GM23248 (cell line): Measurements from ENCODE around the gene CUL2. TPM values are rescaled to one million over a fixed set of nuclear protein-coding genes. Genes with fewer than 3 reads are reported as not detected.

Experiments used
- DNase-seq: peaks from one replicate; pipeline ENCODE4 v3.0.0-alpha.2; 2015
- H2AFZ ChIP-seq: fragments of 200-600 bp; sonication (generic); 2 replicates; pipeline ENCODE4 v1.6.1; 2016; ENCODE audit warnings: antibody characterized with exemption
- H3F3A ChIP-seq: fragments of 200-600 bp; sonication (generic); 2 replicates; pipeline ENCODE4 v1.6.1; 2016; ENCODE audit warnings: mild to moderate bottlenecking, antibody characterized with exemption, mixed run types; ENCODE audit not compliant: insufficient read depth
- H3K27ac ChIP-seq: fragments of 200-600 bp; sonication (generic); 2 replicates; pipeline ENCODE4 v1.5.1; 2016; ENCODE audit warnings: mild to moderate bottlenecking
- H3K27me3 ChIP-seq: fragments of 200-600 bp; sonication (generic); replicated peaks from 2 replicates; pipeline ENCODE4 v1.6.1; 2016; ENCODE audit warnings: mild to moderate bottlenecking; ENCODE audit not compliant: insufficient read depth
- H3K36me3 ChIP-seq: fragments of 200-600 bp; sonication (generic); 2 replicates; pipeline ENCODE4 v1.6.1; 2016; ENCODE audit warnings: low read depth, mild to moderate bottlenecking
- H3K4me1 ChIP-seq: fragments of 200-600 bp; sonication (generic); 2 replicates; pipeline ENCODE4 v1.6.1; 2016; ENCODE audit warnings: mild to moderate bottlenecking; ENCODE audit not compliant: insufficient read depth
- H3K4me2 ChIP-seq: fragments of 200-600 bp; sonication (generic); one replicate; pipeline ENCODE4 v1.6.1; 2016; ENCODE audit warnings: mild to moderate bottlenecking; ENCODE audit not compliant: unreplicated experiment
- H3K4me3 ChIP-seq: fragments of 200-600 bp; sonication (generic); 2 replicates; pipeline ENCODE4 v1.5.1; 2016; ENCODE audit warnings: mild to moderate bottlenecking
- H3K79me2 ChIP-seq: fragments of 200-600 bp; sonication (generic); 2 replicates; pipeline ENCODE4 v1.6.1; 2016; ENCODE audit warnings: mild to moderate bottlenecking; ENCODE audit not compliant: insufficient read depth
- H3K9ac ChIP-seq: fragments of 200-600 bp; sonication (generic); 2 replicates; pipeline ENCODE4 v1.6.1; 2016; ENCODE audit warnings: mild to moderate bottlenecking
- H3K9me2 ChIP-seq: fragments of 200-600 bp; sonication (generic); 2 replicates; pipeline ENCODE4 v1.6.1; 2016; ENCODE audit warnings: mixed run types, mild to moderate bottlenecking, moderate library complexity; ENCODE audit not compliant: insufficient read depth
- H3K9me3 ChIP-seq: fragments of 200-600 bp; sonication (generic); one replicate; pipeline ENCODE4 v1.6.1; 2017; ENCODE audit warnings: low read depth
- H4K20me1 ChIP-seq: fragments of 200-600 bp; sonication (generic); 2 replicates; pipeline ENCODE4 v1.6.0; 2016; ENCODE audit not compliant: insufficient read depth
- EZH2 ChIP-seq: fragments of 200-600 bp; sonication (generic); IDR thresholded peaks from 2 replicates; pipeline ENCODE4 v1.6.1; 2018; ENCODE audit warnings: antibody characterized with exemption, mild to moderate bottlenecking; ENCODE audit not compliant: insufficient read depth, poor library complexity, severe bottlenecking
- EZH2phosphoT487 ChIP-seq: fragments of 200-600 bp; sonication (generic); IDR thresholded peaks from 2 replicates; pipeline ENCODE4 v1.6.1; 2018; ENCODE audit warnings: antibody characterized with exemption, moderate library complexity, mild to moderate bottlenecking, low read depth; ENCODE audit not compliant: insufficient read depth
- WGBS, 2 experiments: methylation state at CpG; one replicate each; pipeline ENCODE4 v1.1.6; 2015 to 2017; ENCODE audit warnings: low lambda C conversion rate in 2 of 2, low coverage in 1 of 2; ENCODE audit errors: missing lambda C conversion rate in 2 of 2; 5-methylcytosine and 5-hydroxymethylcytosine counted together
- in situ Hi-C: fragments of 300-500 bp; cut with MboI; formaldehyde crosslinking; loops from 2 replicates; pipeline ENCODE4 v1.15.0; 2020
- polyA plus RNA-seq: library from polyadenylated mRNA; unstranded; fragments of >200 nt; fragmentation: Nextera tagmentation; extraction: Ambion mirVana; gene quantifications from 2 replicates; pipeline ENCODE4 v1.2.1, GENCODE V29; 2016
- total RNA-seq: library from RNA; depleted of rRNA; stranded (reverse); fragments of >200 nt; shearing (Covaris generic); gene quantifications from 2 replicates; pipeline ENCODE4 v1.2.3, GENCODE V29; 2014

CUL2 gene
- total and polyA plus RNA-seq, 2 experiments from 2014 or later = 35.3 to 50.5 TPM

DNA sequence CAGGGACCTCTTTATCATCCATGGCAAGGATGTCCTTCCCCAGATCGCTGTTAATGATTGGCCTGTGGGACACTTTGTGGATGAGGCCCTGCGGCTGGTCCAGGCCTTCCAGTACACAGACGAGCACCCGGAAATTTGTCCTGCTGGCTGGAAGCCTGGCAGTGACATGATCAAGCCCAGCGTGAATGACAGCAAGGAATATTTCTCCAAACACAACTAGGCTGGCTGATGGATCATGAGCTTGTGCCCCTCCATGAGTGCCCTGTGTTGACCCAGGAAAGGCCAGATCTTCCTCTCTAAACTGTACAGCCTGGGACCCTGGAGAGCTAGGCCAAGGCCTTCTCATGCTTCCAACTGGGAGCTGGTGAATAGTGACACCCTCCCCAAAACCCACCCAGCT, 124.1 kb downstream of the CUL2 start:
- no peak overlapping the region for H3K27ac ChIP-seq
- no peaks in the 10 kb centered on the region for H4K20me1 ChIP-seq
- no peaks in the 10 kb centered on the region for H3K79me2 ChIP-seq
- H3K4me1 ChIP-seq = peaks cover 9% of the 10 kb centered on the region; the same call in 1 of the 2 replicates
- H3K4me3 ChIP-seq = no peak overlapping the region
- 88 to 94% methylated on average over 5 of the region's 5 CpGs for WGBS, 2 experiments
- no peaks in the 10 kb centered on the region for H3K27me3 ChIP-seq
- in situ Hi-C loops = no loop called here
- DNase-seq = no peak
- no peaks in the 10 kb centered on the region for H3F3A ChIP-seq
- no peaks in the 10 kb centered on the region for H3K36me3 ChIP-seq
- H2AFZ ChIP-seq = no peak overlapping the region
- H3K4me2 ChIP-seq = no peak overlapping the region
- H3K9me3 ChIP-seq = no peaks in the 10 kb centered on the region
- no peaks in the 10 kb centered on the region for H3K9me2 ChIP-seq
- H3K9ac ChIP-seq = no peak overlapping the region
- no peak for TF ChIP-seq EZH2
- no peak for TF ChIP-seq EZH2phosphoT487

DNA sequence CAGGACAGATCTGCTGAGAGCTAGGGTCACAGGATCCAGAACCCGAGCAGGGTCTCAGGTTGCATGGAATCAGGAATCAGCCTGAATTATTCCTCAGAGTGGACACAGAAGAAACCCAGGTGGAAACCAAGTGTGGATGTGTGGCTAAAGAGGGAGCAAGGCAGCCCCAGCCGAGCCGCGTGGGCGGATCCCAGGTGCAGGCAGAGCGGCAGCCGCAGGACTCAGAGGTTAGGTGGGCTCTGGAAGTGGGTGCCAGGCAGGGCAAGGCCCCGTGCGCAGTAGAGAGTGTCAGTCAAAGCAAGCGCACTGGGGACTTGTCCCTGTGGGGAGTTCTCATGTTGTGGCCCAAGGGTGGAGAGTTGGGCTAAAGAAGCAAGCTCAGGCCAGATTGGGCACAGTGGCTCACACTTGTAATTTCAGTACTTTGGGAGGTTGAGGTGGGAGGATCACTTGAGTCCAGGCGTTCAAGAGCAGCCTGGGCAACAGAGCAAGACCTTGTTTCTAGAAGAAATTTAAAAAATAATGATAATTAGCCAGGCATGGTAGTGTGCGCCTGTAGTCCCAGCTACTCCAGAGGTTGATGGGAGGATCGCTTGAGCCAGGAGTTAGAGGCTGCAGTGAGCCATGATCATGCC, 125.9 kb downstream of the CUL2 start:
- H3K4me3 ChIP-seq = no peak overlapping the region
- H4K20me1 ChIP-seq = no peaks in the 10 kb centered on the region
- in situ Hi-C loops = no loop called here
- no peak overlapping the region for H2AFZ ChIP-seq
- H3K9me3 ChIP-seq = no peaks in the 10 kb centered on the region
- 93 to 94% methylated on average over 13 of the region's 13 CpGs for WGBS, 2 experiments
- no peak for DNase-seq
- H3K9ac ChIP-seq = no peak overlapping the region
- H3K79me2 ChIP-seq = no peaks in the 10 kb centered on the region
- TF ChIP-seq EZH2phosphoT487 = no peak
- TF ChIP-seq EZH2 = no peak
- no peaks in the 10 kb centered on the region for H3K9me2 ChIP-seq
- no peaks in the 10 kb centered on the region for H3F3A ChIP-seq
- peaks cover 9% of the 10 kb centered on the region; the same call in 1 of the 2 replicates for H3K4me1 ChIP-seq
- H3K27ac ChIP-seq = no peak overlapping the region
- H3K36me3 ChIP-seq = no peaks in the 10 kb centered on the region
- no peaks in the 10 kb centered on the region for H3K27me3 ChIP-seq
- H3K4me2 ChIP-seq = no peak overlapping the region

DNA sequence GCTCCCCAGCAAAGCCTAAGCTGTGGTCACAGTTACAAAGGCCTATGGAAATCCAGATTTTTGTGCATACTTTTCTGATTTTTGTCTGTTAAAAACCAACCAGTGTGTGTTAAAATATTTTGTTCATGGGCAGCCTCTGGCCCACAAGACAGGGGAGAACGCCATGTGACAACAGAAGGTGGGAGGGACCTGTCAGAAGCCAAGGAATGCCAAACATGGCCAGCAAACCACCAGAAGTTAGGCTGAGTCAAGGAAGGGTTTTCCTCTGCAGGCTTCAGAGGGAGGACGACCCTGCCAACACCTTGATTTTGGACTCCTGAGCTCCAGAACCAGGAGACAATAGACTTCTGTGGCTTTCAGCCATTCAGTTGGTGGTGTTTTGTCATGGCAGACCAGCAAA, 127.3 kb downstream of the CUL2 start:
- Histone ChIP-seq H3F3A (no peaks in the 10 kb centered on the region), H3K4me2 (no peak overlapping the region), H3K4me3 (no peak overlapping the region), H2AFZ (no peak overlapping the region), H3K36me3 (no peaks in the 10 kb centered on the region), H3K9me2 (no peaks in the 10 kb centered on the region), H3K27me3 (no peaks in the 10 kb centered on the region), H3K27ac (no peak overlapping the region), H3K9ac (no peak overlapping the region), H4K20me1 (no peaks in the 10 kb centered on the region), H3K79me2 (no peaks in the 10 kb centered on the region), H3K4me1 (peaks cover 9% of the 10 kb centered on the region; the same call in 1 of the 2 replicates), H3K9me3 (no peaks in the 10 kb centered on the region)
- TF ChIP-seq EZH2 (no peak), EZH2phosphoT487 (no peak)
- 71 to 81% methylated on average over 2 of the region's 2 CpGs for WGBS, 2 experiments
- in situ Hi-C loops = no loop called here
- DNase-seq = no peak

DNA sequence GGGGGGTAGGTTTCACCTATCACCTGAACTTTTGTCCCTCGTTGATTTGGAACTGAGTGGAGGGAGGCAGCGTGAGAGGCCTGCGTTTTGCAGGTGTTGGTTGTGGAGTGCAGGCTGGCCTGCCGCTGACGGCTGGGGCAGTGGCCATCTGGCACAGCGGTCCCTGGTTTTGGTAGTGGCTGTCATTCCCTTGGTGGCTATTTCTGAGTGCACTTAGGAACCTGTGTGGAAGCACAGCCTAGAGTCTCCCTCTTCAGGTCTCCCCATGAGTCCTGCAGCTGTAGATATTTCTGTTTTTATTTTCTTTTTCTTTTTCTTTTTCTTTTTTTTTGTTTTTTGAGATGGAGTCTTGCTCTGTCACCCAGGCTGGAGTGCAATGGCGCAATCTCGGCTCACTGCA, 129.2 kb downstream of the CUL2 start:
- 62 to 71% methylated on average over 8 of the region's 8 CpGs for WGBS, 2 experiments
- Histone ChIP-seq H2AFZ (no peak overlapping the region), H3K9me3 (no peaks in the 10 kb centered on the region), H4K20me1 (no peaks in the 10 kb centered on the region), H3F3A (no peaks in the 10 kb centered on the region), H3K27ac (no peak overlapping the region), H3K79me2 (no peaks in the 10 kb centered on the region), H3K36me3 (no peaks in the 10 kb centered on the region), H3K4me2 (no peak overlapping the region), H3K4me1 (no peaks in the 10 kb centered on the region), H3K4me3 (no peak overlapping the region), H3K9me2 (no peaks in the 10 kb centered on the region), H3K27me3 (no peaks in the 10 kb centered on the region), H3K9ac (no peak overlapping the region)
- DNase-seq = peak; percentile 42
- no peak for TF ChIP-seq EZH2
- TF ChIP-seq EZH2phosphoT487 = no peak
- in situ Hi-C loops = no loop called here

DNA sequence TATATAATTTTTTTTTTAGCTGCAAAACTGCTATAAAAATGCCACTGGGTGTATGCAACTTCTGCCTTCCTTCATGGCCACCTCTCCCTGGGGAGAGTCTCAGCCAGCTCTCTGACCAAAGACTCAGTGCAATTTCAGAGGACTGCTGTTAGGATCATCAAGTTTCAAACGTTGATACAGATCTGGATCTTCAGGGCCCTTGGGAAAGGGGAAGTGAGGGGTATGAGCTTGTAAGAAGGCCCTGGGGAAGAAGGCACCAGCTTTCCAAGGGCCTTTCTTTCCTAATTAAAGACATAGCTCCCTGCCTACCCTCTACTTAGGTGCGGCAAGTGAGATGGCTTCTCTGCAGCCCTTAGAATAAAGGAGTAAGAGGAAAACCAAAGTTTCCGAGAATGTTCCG, 130.4 kb downstream of the CUL2 start:
- no peaks in the 10 kb centered on the region for H3F3A ChIP-seq
- H2AFZ ChIP-seq = no peak overlapping the region
- no peaks in the 10 kb centered on the region for H3K9me2 ChIP-seq
- DNase-seq = no peak
- TF ChIP-seq EZH2 (no peak), EZH2phosphoT487 (no peak)
- no peaks in the 10 kb centered on the region for H4K20me1 ChIP-seq
- no peaks in the 10 kb centered on the region for H3K79me2 ChIP-seq
- no peaks in the 10 kb centered on the region for H3K4me1 ChIP-seq
- 68 to 70% methylated on average over 4 of the region's 4 CpGs for WGBS, 2 experiments
- no peaks in the 10 kb centered on the region for H3K9me3 ChIP-seq
- in situ Hi-C loops = no loop called here
- no peak overlapping the region for H3K4me3 ChIP-seq
- H3K9ac ChIP-seq = no peak overlapping the region
- no peaks in the 10 kb centered on the region for H3K36me3 ChIP-seq
- no peak overlapping the region for H3K4me2 ChIP-seq
- no peaks in the 10 kb centered on the region for H3K27me3 ChIP-seq
- no peak overlapping the region for H3K27ac ChIP-seq
